Measurements from ENCODE around the gene NR3C1.

NR3C1 gene

GRCh38 chr5:143263272-143263810 is 140.1 kb downstream of the NR3C1 start:
- Histone ChIP-seq H3K4me3 (ENCODE audit: low read depth, low read length) (no peak overlapping the region), H3K36me3 (ENCODE audit: control insufficient read depth, insufficient read depth, low read length) (no peaks in the 10 kb centered on the region)
- TF ChIP-seq CTCF (IDR thresholded peaks at IDR 0.05) = no peak

GRCh38 chr5:143262393-143263174 is 140.9 kb downstream of the NR3C1 start:
- Histone ChIP-seq H3K27me3 (ENCODE audit: control insufficient read depth, insufficient read depth, low read length) (no peaks in the 10 kb centered on the region), H3K4me3 (ENCODE audit: low read depth, low read length) (no peak overlapping the region), H3K36me3 (ENCODE audit: control insufficient read depth, insufficient read depth, low read length) (no peaks in the 10 kb centered on the region), H3K4me1 (no peaks in the 10 kb centered on the region), H3K27ac (no peak overlapping the region), H3K79me2 (no peaks in the 10 kb centered on the region), H3K9me3 (ENCODE audit: control insufficient read depth, low read length) (no peaks in the 10 kb centered on the region), H3K4me2 (ENCODE audit: low read length) (no peak overlapping the region), H3K9ac (no peak overlapping the region), H2AFZ (no peak overlapping the region)
- TF ChIP-seq CTCF (IDR thresholded peaks at IDR 0.05) = no peak

More at GRCh38 chr5:143263272-143263810, 140.1 kb downstream of the NR3C1 start:
- H3K27me3 ChIP-seq (ENCODE audit: control insufficient read depth, insufficient read depth, low read length) = no peaks in the 10 kb centered on the region
- H3K27ac ChIP-seq = no peak overlapping the region
- no peak overlapping the region for H3K4me2 ChIP-seq (ENCODE audit: low read length)
- no peaks in the 10 kb centered on the region for H3K9me3 ChIP-seq (ENCODE audit: control insufficient read depth, low read length)
- no peaks in the 10 kb centered on the region for H3K79me2 ChIP-seq
- H3K4me1 ChIP-seq = no peaks in the 10 kb centered on the region
- H3K9ac ChIP-seq = no peak overlapping the region
- H2AFZ ChIP-seq = no peak overlapping the region

GRCh38 chr5:143261748-143262392 is 141.6 kb downstream of the NR3C1 start:
- no peak for TF ChIP-seq CTCF (IDR thresholded peaks at IDR 0.05)
- Histone ChIP-seq H3K4me1 (no peaks in the 10 kb centered on the region), H3K9ac (no peak overlapping the region), H3K27me3 (ENCODE audit: control insufficient read depth, insufficient read depth, low read length) (no peaks in the 10 kb centered on the region), H2AFZ (no peak overlapping the region), H3K4me3 (ENCODE audit: low read depth, low read length) (no peak overlapping the region), H3K4me2 (ENCODE audit: low read length) (no peak overlapping the region), H3K9me3 (ENCODE audit: control insufficient read depth, low read length) (no peaks in the 10 kb centered on the region), H3K27ac (no peak overlapping the region), H3K36me3 (ENCODE audit: control insufficient read depth, insufficient read depth, low read length) (no peaks in the 10 kb centered on the region), H3K79me2 (no peaks in the 10 kb centered on the region)

- no peak overlapping the region for H3K27ac ChIP-seq
- TF ChIP-seq CTCF (IDR thresholded peaks at IDR 0.05) = no peak
- no peaks in the 10 kb centered on the region for H3K36me3 ChIP-seq (ENCODE audit: control insufficient read depth, insufficient read depth, low read length)
- H3K9me3 ChIP-seq (ENCODE audit: control insufficient read depth, low read length) = no peaks in the 10 kb centered on the region
- H2AFZ ChIP-seq = no peak overlapping the region
- no peaks in the 10 kb centered on the region for H3K79me2 ChIP-seq
- no peak overlapping the region for H3K4me3 ChIP-seq (ENCODE audit: low read depth, low read length)
- H3K9ac ChIP-seq = no peak overlapping the region
- no peaks in the 10 kb centered on the region for H3K4me1 ChIP-seq
- H3K27me3 ChIP-seq (ENCODE audit: control insufficient read depth, insufficient read depth, low read length) = no peaks in the 10 kb centered on the region
- no peak overlapping the region for H3K4me2 ChIP-seq (ENCODE audit: low read length)
Measured at GRCh38 chr5:143259254-143259605, 144.3 kb downstream of the NR3C1 start.

Measured in parathyroid adenoma (tissue), 2 donors.